ENCODE data around the gene HOXB5. TPM values are rescaled to one million over a fixed set of nuclear protein-coding genes. Genes with fewer than 3 reads are reported as not detected.

The HOXB5 gene
- total and polyA plus RNA-seq, 5 donors from 2014 or later = not detected

DNA sequence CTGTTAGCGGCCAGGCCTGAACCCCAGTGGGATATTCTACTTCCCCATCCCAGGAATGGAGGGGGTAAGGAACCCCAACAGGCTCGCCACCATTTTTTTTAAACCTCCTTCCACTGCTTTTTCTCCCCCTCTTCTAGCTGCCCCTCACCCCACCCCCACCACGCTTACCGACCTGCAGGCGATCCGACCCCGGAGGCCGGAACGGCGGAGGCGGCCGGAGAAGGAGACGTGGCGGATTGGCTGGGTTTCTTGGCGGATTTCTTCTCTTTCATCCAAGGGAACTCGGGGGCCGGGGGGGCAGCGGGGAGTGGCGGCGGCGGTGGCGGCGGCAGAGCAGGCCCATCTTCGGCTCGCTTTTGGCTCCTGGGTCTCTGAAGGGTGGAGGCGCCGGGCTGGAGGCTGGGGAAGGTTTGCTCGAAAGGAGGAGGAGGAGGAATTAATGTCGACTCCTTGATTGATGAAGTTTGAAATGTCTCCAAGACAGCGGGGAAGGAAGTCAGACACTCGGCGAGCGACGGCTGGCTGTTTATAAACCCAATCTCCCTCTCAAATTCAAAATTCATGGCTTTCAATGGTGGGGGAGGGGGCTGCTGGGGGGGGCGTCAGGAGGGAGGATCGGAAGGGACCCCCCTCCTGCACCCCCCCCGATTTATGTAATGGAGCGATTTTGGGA is 49.1 kb downstream of the HOXB5 start:
- H3K36me3 ChIP-seq (ENCODE audit: control insufficient read depth, insufficient read depth, low read length) = no peaks in the 10 kb centered on the region
- Mint-ChIP-seq H3K9me3 (no peaks in the 10 kb centered on the region), H3K4me1 (peaks cover 12 to 65% (median 30%) of the 10 kb centered on the region in 4 donors), H3K4me3 (peak overlapping the region; percentile 91 to 99 (median 98)), H3K27me3 (peaks cover 51% of the 10 kb centered on the region), H3K36me3 (peaks cover 11% of the 10 kb centered on the region), H3K27ac (peak overlapping the region; percentile 94 to 97 (median 95))
- DNase-seq (peak; percentile 28 to 51 (median 41)), ATAC-seq (ENCODE audit: low read depth in 2 of 2) (no peak)
- no peaks in the 10 kb centered on the region for H3K9me3 ChIP-seq (ENCODE audit: control insufficient read depth in 2 of 2, low read length in 2 of 2)
- peaks cover 60% of the 10 kb centered on the region for H3K4me1 ChIP-seq (ENCODE audit: control insufficient read depth, insufficient read depth, low read length, poor library complexity, severe bottlenecking)
- H3K4me3 ChIP-seq (ENCODE audit: low read depth, low read length) = peak overlapping the region; percentile 94
- H3K27ac ChIP-seq (ENCODE audit: insufficient read depth, low read length, poor library complexity, severe bottlenecking) = peak overlapping the region; percentile 86
- peaks cover 3% of the 10 kb centered on the region for H3K27me3 ChIP-seq (ENCODE audit: control insufficient read depth, insufficient read depth, low read length)

DNA sequence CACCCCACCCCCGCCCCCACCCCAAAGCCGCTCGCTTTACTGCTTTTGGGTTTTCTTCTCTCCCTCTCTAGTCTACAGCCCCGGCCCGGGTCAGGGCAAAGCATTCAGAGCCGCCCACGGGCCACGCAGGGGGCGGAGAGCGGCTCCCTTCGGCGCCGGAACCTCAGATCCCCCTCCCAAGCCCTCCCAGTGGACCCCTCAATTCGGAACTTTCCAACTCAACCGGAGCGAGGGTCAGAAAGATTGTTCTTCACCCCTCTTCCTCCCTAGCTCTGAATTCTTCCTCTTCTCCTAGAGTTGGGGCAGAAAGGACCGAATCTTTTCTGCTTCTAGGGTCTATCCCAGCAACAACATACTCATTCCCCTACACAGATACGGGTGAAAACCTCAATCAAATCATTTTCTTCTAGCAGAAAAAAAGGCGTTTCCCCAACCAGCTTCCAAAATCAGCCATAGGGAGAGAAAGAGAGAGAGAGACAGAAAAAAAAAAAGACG is 49.7 kb downstream of the HOXB5 start:
- ATAC-seq (ENCODE audit: low read depth in 2 of 2) (peak; percentile 29 to 38), DNase-seq (peak in 1 of 3 donors; percentile 29)
- Histone ChIP-seq H3K9me3 (ENCODE audit: control insufficient read depth in 2 of 2, low read length in 2 of 2) (no peaks in the 10 kb centered on the region), H3K4me1 (ENCODE audit: control insufficient read depth, insufficient read depth, low read length, poor library complexity, severe bottlenecking) (peaks cover 58% of the 10 kb centered on the region), H3K4me3 (ENCODE audit: low read depth, low read length) (peak overlapping the region; percentile 94), H3K36me3 (ENCODE audit: control insufficient read depth, insufficient read depth, low read length) (no peaks in the 10 kb centered on the region), H3K27me3 (ENCODE audit: control insufficient read depth, insufficient read depth, low read length) (peaks cover 3% of the 10 kb centered on the region), H3K27ac (ENCODE audit: insufficient read depth, low read length, poor library complexity, severe bottlenecking) (peak overlapping the region; percentile 86)
- Mint-ChIP-seq H3K27ac (peak overlapping the region; percentile 94 to 97 (median 95)), H3K4me3 (peak overlapping the region; percentile 91 to 99 (median 98)), H3K9me3 (no peaks in the 10 kb centered on the region), H3K36me3 (peaks cover 11% of the 10 kb centered on the region), H3K27me3 (peaks cover 51% of the 10 kb centered on the region), H3K4me1 (peaks cover 12 to 65% (median 30%) of the 10 kb centered on the region in 4 donors)

DNA sequence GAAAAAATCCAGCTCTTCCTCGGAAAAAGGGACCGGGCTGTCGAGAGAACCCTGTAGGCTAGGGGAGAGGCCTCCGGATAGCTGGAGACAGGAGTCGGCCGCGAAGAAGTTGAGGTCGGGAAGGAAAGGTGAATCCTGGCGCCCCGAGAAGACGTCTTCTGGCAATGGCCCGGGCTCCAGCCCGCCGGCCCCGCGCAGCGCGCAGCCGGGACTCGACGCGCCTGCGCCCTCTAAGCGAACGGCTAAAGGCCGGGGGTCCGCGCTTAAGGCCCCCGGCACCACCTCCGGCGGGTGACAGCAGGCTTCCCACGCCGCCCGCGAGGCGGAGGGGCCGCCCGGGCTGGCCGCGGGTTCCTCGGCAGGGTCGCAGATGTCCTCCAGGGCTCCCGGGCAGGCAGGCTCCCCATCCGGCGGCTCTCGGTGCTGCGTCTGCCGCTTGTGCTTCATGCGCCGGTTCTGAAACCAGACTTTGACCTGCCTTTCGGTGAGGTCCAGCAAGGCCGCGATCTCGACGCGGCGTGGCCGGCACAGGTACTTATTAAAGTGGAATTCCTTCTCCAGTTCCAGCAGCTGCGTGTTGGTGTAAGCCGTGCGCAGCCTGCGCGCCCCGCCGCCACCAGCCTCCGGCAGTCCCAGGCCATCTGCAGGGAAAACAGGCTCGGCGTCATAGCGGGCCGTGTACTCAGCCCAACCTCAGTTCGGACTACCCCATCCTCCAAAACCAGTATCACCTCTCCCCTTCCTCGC is 50.3 kb downstream of the HOXB5 start:
- Histone ChIP-seq H3K9me3 (ENCODE audit: control insufficient read depth in 2 of 2, low read length in 2 of 2) (no peaks in the 10 kb centered on the region), H3K27ac (ENCODE audit: insufficient read depth, low read length, poor library complexity, severe bottlenecking) (peak overlapping the region; percentile 86), H3K27me3 (ENCODE audit: control insufficient read depth, insufficient read depth, low read length) (peaks cover 3% of the 10 kb centered on the region), H3K4me3 (ENCODE audit: low read depth, low read length) (peak overlapping the region; percentile 86), H3K4me1 (ENCODE audit: control insufficient read depth, insufficient read depth, low read length, poor library complexity, severe bottlenecking) (peaks cover 53% of the 10 kb centered on the region), H3K36me3 (ENCODE audit: control insufficient read depth, insufficient read depth, low read length) (no peaks in the 10 kb centered on the region)
- ATAC-seq (ENCODE audit: low read depth in 2 of 2) (peak; percentile 34 to 61), DNase-seq (peak; percentile 29 to 73 (median 63))
- H3K9me3 Mint-ChIP-seq = no peaks in the 10 kb centered on the region
- H3K36me3 Mint-ChIP-seq = peaks cover 11% of the 10 kb centered on the region
- peak overlapping the region; percentile 98 to 99 (median 98) for H3K4me3 Mint-ChIP-seq
- H3K27me3 Mint-ChIP-seq = peaks cover 51% of the 10 kb centered on the region
- H3K27ac Mint-ChIP-seq = peak overlapping the region; percentile 95 to 97 (median 95)
- peaks cover 12 to 60% (median 27%) of the 10 kb centered on the region in 4 donors for H3K4me1 Mint-ChIP-seq

DNA sequence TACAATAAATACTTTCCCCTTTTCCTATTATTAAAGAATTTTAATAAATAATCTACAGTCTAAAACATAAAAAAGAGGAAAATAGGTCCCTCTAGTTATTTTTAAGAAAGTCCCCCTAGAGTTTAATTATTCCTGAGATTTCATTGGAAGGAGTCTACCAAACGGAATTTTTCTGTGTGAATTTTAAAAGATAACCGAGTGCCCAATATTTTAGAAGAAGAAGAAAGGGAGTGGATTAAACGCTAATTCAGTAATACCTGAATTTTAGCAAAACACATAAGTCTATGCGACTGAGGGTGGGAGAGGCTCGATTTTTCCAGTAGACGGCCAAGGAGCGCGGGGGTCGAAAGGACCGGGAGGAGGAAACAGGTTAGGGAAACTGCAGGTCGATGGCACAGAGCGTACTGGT is 50.9 kb downstream of the HOXB5 start:
- Histone ChIP-seq H3K27me3 (ENCODE audit: control insufficient read depth, insufficient read depth, low read length) (peaks cover 3% of the 10 kb centered on the region), H3K36me3 (ENCODE audit: control insufficient read depth, insufficient read depth, low read length) (no peaks in the 10 kb centered on the region), H3K4me1 (ENCODE audit: control insufficient read depth, insufficient read depth, low read length, poor library complexity, severe bottlenecking) (peaks cover 49% of the 10 kb centered on the region), H3K9me3 (ENCODE audit: control insufficient read depth in 2 of 2, low read length in 2 of 2) (no peaks in the 10 kb centered on the region), H3K4me3 (ENCODE audit: low read depth, low read length) (peak overlapping the region; percentile 86), H3K27ac (ENCODE audit: insufficient read depth, low read length, poor library complexity, severe bottlenecking) (peak overlapping the region; percentile 86)
- H3K27ac Mint-ChIP-seq = peak overlapping the region; percentile 94 to 97 (median 95)
- peaks cover 11% of the 10 kb centered on the region for H3K36me3 Mint-ChIP-seq
- no peak for ATAC-seq (ENCODE audit: low read depth in 2 of 2)
- no peak for DNase-seq
- peak overlapping the region; percentile 98 to 99 (median 98) for H3K4me3 Mint-ChIP-seq
- H3K4me1 Mint-ChIP-seq = peaks cover 10 to 54% (median 23%) of the 10 kb centered on the region in 4 donors
- H3K9me3 Mint-ChIP-seq = no peaks in the 10 kb centered on the region
- H3K27me3 Mint-ChIP-seq = peaks cover 52% of the 10 kb centered on the region

DNA sequence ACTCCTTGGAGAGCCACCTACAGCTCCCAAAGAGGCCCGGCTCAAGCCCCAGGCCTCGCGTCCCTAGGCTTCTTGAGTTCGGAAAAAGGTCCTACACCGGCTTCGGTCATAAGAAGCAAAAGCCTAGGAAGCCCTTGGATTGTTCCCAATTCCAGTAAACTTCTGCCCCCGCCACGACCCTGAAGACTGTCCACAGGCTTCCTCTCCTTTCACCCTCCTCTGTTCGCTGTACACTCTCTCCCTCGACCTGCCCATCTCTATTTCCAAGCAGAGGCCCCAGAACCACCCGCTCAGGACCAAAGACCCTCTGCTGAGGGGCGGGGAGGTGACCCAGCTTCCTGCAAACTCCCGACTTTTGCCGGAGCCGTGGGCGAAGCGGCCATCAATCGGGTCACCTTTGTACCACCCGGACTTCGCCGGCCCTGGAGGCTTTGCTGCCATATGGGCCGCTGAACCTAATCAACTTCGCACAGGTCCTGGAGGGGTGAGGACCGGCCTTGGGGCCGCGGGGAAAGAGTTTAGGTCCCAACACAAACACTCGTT is 51.4 kb downstream of the HOXB5 start:
- Histone ChIP-seq H3K4me1 (ENCODE audit: control insufficient read depth, insufficient read depth, low read length, poor library complexity, severe bottlenecking) (peaks cover 44% of the 10 kb centered on the region), H3K9me3 (ENCODE audit: control insufficient read depth in 2 of 2, low read length in 2 of 2) (no peaks in the 10 kb centered on the region), H3K27me3 (ENCODE audit: control insufficient read depth, insufficient read depth, low read length) (peaks cover 3% of the 10 kb centered on the region), H3K4me3 (ENCODE audit: low read depth, low read length) (peak overlapping the region; percentile 86), H3K36me3 (ENCODE audit: control insufficient read depth, insufficient read depth, low read length) (no peaks in the 10 kb centered on the region), H3K27ac (ENCODE audit: insufficient read depth, low read length, poor library complexity, severe bottlenecking) (peak overlapping the region; percentile 86)
- H3K27ac Mint-ChIP-seq = peak overlapping the region; percentile 97 to 100 (median 99)
- H3K36me3 Mint-ChIP-seq = peaks cover 11% of the 10 kb centered on the region
- H3K27me3 Mint-ChIP-seq = peaks cover 56% of the 10 kb centered on the region
- peaks cover 6 to 49% (median 17%) of the 10 kb centered on the region in 4 donors for H3K4me1 Mint-ChIP-seq
- no peaks in the 10 kb centered on the region for H3K9me3 Mint-ChIP-seq
- ATAC-seq (ENCODE audit: low read depth in 2 of 2) = no peak
- peak overlapping the region; percentile 96 to 99 (median 98) for H3K4me3 Mint-ChIP-seq
- DNase-seq = peak in 2 of 3 donors; percentile 28 to 49

DNA sequence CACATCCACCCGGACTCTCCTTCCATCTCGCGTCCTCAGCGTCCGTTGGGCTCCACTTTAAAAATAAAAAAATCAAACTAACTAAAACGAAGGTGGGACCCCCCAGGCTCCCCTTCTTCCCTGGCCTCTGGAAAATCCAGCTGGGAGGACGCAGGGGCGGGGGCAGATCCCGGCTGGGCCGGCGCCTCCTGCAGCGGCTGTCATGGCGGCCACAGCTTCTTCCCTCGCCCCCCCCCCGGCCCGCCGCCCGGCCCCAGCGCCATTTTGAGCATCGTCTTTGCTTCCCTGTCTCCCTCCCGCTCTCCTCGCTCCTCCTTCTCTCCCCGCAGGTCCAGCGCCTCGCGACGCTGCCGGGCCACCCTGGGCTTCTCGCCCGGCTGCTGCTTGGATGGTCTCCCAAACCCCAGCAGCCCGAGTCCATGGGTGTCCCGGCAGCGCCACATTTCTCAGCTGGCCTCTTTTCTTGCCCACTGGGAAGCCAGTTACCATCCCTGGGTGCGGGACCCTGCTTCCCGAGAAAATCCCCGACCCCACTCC is 51.9 kb downstream of the HOXB5 start:
- no peaks in the 10 kb centered on the region for H3K9me3 Mint-ChIP-seq
- peak in 1 of 2 donors; percentile 35 for ATAC-seq (ENCODE audit: low read depth in 2 of 2)
- Histone ChIP-seq H3K9me3 (ENCODE audit: control insufficient read depth in 2 of 2, low read length in 2 of 2) (no peaks in the 10 kb centered on the region), H3K27me3 (ENCODE audit: control insufficient read depth, insufficient read depth, low read length) (peaks cover 3% of the 10 kb centered on the region), H3K27ac (ENCODE audit: insufficient read depth, low read length, poor library complexity, severe bottlenecking) (peak overlapping the region; percentile 86), H3K4me3 (ENCODE audit: low read depth, low read length) (peak overlapping the region; percentile 86), H3K36me3 (ENCODE audit: control insufficient read depth, insufficient read depth, low read length) (no peaks in the 10 kb centered on the region), H3K4me1 (ENCODE audit: control insufficient read depth, insufficient read depth, low read length, poor library complexity, severe bottlenecking) (peaks cover 39% of the 10 kb centered on the region)
- H3K4me3 Mint-ChIP-seq = peak overlapping the region; percentile 96 to 99 (median 98)
- peaks cover 4 to 45% (median 16%) of the 10 kb centered on the region in 4 donors for H3K4me1 Mint-ChIP-seq
- H3K36me3 Mint-ChIP-seq = peaks cover 11% of the 10 kb centered on the region
- DNase-seq = peak; percentile 30 to 55 (median 52)
- H3K27ac Mint-ChIP-seq = peak overlapping the region; percentile 97 to 100 (median 99)
- H3K27me3 Mint-ChIP-seq = peaks cover 55% of the 10 kb centered on the region

Measured in CD4-positive, CD25-positive, alpha-beta regulatory T cell (primary cell).